Choroid plexus epithelial cell (primary cell): ENCODE data around the gene DNAH10.

ENCODE experiments used
- DNase-seq: peaks from one replicate; pipeline ENCODE4 v3.0.0-alpha.2; 2010; ENCODE audit warnings: low read depth
- H3K4me3 ChIP-seq: 2 replicates; pipeline ENCODE4 v1.5.1; 2011; ENCODE audit warnings: low read depth, mild to moderate bottlenecking, control low read depth, low read length, moderate library complexity
- TF ChIP-seq, protein P1 (sequence below): conservative IDR thresholded peaks from 2 replicates; pipeline ENCODE4 v1.5.1; 2011; ENCODE audit warnings: low read depth, mild to moderate bottlenecking, control low read depth, inconsistent platforms, low read length, moderate library complexity

Gene DNAH10

DNA sequence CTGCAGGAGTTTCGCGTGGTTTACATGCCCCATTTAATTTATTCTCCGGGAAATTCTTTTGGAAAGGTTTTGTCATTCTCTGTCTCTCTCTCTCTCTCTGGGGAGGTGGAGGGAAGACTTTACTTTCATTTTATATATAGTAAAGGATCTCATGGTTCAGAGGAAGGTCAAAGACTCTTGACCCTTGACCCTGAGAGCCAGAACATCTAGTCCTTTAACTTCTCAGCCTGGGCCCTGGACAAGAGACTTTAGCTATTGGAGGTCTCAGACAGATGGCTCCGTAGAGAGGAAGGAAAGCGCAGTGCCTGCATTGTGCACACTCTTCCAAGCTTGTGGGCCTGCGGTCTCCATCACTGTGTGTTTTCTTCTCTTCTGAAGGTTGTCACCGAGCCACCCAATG, 166.8 kb downstream of the DNAH10 start:
- DNase-seq, result no peak
- H3K4me3 ChIP-seq, result no peak overlapping the region
- TF ChIP-seq, protein P1, sequence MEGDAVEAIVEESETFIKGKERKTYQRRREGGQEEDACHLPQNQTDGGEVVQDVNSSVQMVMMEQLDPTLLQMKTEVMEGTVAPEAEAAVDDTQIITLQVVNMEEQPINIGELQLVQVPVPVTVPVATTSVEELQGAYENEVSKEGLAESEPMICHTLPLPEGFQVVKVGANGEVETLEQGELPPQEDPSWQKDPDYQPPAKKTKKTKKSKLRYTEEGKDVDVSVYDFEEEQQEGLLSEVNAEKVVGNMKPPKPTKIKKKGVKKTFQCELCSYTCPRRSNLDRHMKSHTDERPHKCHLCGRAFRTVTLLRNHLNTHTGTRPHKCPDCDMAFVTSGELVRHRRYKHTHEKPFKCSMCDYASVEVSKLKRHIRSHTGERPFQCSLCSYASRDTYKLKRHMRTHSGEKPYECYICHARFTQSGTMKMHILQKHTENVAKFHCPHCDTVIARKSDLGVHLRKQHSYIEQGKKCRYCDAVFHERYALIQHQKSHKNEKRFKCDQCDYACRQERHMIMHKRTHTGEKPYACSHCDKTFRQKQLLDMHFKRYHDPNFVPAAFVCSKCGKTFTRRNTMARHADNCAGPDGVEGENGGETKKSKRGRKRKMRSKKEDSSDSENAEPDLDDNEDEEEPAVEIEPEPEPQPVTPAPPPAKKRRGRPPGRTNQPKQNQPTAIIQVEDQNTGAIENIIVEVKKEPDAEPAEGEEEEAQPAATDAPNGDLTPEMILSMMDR, result no peak

DNA sequence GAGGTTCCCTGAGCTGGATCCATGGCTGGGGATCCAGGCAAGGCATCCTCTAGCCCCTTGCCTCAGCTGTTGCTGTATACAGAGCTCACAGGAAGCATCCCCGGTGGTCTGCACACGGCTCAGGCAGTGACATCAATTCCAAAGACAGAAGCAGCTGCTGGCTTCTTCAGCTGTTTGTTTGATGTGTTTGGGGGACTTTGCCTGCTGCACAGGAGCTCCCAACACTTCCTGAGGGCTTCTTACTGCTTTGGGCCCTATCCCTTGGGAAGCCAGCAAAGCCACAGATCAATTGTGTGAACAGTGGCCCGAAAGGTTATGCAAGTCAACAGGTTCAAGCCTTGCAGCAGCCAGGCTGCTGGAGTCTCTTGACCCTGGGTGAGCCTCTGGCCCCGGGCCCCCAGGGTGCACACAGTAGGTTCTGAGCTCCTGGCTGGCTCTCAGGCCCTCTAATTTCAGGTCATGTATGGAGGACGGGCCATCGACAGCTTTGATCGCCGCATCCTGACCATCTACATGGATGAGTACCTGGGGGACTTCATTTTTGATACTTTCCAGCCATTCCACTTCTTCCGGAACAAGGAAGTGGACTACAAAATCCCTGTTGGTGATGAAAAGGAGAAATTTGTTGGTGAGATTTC, 168.0 kb downstream of the DNAH10 start:
- DNase-seq, result no peak
- TF ChIP-seq, protein P1, result no peak
- no peak overlapping the region for H3K4me3 ChIP-seq

DNA sequence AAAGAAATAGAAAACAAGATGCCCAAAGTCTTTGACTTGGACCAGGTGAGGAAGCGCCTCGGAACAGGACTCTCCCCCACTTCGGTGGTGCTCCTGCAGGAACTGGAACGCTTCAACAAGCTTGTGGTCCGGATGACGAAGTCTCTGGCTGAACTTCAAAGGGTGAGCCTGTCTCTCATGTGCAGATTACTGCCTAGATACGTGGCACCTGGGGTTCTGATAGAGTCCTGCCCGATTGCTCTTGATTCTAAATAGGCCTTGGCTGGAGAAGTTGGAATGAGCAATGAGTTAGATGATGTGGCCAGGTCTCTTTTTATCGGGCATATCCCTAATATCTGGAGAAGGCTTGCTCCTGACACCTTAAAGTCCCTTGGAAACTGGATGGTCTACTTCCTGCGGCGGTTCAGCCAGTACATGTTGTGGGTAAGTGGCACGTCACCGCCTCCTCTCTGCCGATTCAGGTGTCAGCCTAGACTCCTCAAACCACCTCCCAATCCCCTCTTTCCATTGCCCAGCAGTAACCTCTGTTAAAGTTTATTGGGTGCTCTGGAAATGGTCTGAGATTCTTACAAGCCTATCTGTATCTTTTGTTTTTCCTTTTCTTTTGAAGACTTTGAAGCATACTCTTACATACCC, 169.7 kb downstream of the DNAH10 start:
- H3K4me3 ChIP-seq, result no peak overlapping the region
- DNase-seq, result no peak
- TF ChIP-seq, protein P1, result no peak

DNA sequence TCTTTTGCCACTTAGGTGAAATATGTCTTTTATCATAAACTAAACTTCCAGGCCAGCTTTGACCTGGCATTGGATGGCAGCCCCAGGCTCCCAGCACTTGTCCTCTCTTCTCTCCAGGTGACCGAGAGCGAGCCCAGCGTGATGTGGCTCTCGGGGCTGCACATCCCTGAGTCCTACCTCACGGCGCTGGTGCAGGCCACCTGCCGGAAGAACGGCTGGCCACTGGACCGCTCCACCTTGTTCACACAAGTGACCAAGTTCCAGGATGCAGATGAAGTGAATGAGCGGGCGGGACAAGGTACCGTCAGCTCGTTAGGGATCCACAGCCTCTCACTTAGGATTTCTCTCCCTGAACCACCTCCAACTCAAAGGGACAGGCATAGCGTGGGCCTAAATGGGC, 171.1 kb downstream of the DNAH10 start:
- TF ChIP-seq, protein P1, result no peak
- no peak for DNase-seq
- H3K4me3 ChIP-seq, result no peak overlapping the region

DNA sequence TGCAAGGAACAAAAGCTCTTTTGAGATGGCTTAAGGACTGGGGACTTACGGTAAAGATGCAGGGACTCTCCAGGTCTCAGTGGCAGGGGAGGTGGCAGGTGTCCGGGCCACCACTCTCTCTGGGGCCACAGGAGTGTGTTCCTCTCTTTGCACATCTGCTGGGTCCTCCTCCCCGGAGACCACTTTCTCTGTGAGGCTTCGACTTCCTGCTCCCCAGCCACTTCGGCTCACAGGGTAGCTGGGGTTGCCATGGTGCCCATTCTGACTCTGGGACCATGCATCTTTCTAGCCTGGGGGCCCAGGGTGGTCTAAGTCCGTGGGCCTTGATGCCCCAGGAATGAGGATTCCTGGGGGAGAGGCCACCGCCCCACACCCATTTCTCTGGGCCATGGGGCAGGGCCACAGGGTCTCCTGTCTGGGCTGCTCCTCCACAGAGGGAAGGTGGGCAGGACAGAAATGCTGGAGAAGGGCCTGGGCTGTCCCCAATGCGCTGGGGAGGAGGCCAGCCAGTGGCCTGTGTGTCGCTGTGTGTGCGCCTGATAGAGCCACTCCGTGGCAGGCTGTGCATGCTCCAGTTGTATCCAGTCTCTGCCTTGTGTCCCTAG, 172.0 kb downstream of the DNAH10 start:
- no peak overlapping the region for H3K4me3 ChIP-seq
- no peak for DNase-seq
- TF ChIP-seq, protein P1, result no peak

DNA sequence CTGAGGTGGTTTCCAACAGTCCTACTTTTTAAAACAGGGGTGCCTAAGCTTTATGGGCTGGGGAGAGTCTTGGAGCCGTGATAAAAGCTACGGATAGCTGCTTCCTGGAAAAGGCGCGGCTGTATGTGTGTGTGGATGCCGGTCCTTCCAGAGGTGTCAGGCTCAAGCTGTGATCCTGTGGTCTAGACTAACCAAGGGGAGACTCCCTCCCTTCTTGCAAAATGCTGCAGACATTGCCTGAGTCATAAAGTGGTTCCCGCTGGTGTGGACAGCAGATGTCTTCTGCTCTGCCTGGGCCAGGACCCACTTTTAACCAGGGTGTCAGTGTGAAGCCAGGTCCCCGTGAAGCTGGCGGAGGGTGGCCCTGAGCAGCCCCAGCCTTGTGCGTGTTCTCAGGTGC, 172.7 kb downstream of the DNAH10 start:
- TF ChIP-seq, protein P1, result no peak
- DNase-seq, result peak; percentile 82
- H3K4me3 ChIP-seq, result no peak overlapping the region
